MCF 10A (cell line): ENCODE data around the gene OOSP4B. TPM values are rescaled to one million over a fixed set of nuclear protein-coding genes. Genes with fewer than 3 reads are reported as not detected.
"Not testable (repeated sequence)": the region's sequence is repeated elsewhere in the genome, so short reads cannot be mapped to it uniquely, and the experiment has no call there.

ENCODE experiments used
- BruUV-seq: library from RNA; stranded (reverse); fragments of 400-500 nt; replicated peaks from 2 replicates; lab custom pipeline; 2021; lab: Mats Ljungman, UMichigan
- CTCF ChIA-PET: fragments of 300-600 bp; sonication (Branson Sonifier 250); formaldehyde crosslinking; extraction: SDS; loops from one replicate; lab custom pipeline; 2021; ENCODE audit warnings: antibody characterized with exemption, inconsistent platforms; lab: Yijun Ruan, JAX
- POLR2A ChIA-PET: fragments of 300-600, 350-650 bp; sonication (Branson Sonifier 250); formaldehyde crosslinking; extraction: SDS; loops from one replicate; lab custom pipeline; 2020; ENCODE audit warnings: antibody characterized with exemption, inconsistent platforms; lab: Yijun Ruan, JAX
- DNase-seq: peaks from one replicate; pipeline ENCODE4 v3.0.0-alpha.2; 2018; ENCODE audit not compliant: unreplicated experiment
- H3K27ac Mint-ChIP-seq: one replicate; pipeline ENCODE4 v1.8.0; 2022; ENCODE audit warnings: mild to moderate bottlenecking, low read depth, mixed read lengths; ENCODE audit not compliant: unreplicated experiment
- H3K27me3 Mint-ChIP-seq: one replicate; pipeline ENCODE4 v1.8.0; 2022; ENCODE audit warnings: mixed read lengths; ENCODE audit not compliant: insufficient read depth, unreplicated experiment
- H3K36me3 Mint-ChIP-seq: one replicate; pipeline ENCODE4 v1.8.0; 2022; ENCODE audit warnings: mild to moderate bottlenecking, moderate library complexity, mixed read lengths; ENCODE audit not compliant: insufficient read depth, unreplicated experiment
- H3K4me1 Mint-ChIP-seq: one replicate; pipeline ENCODE4 v1.8.0; 2022; ENCODE audit warnings: mixed read lengths; ENCODE audit not compliant: insufficient read depth, unreplicated experiment
- H3K4me3 Mint-ChIP-seq: one replicate; pipeline ENCODE4 v1.8.0; 2022; ENCODE audit warnings: mild to moderate bottlenecking, moderate library complexity, mixed read lengths; ENCODE audit not compliant: unreplicated experiment
- H3K9me3 Mint-ChIP-seq: one replicate; pipeline ENCODE4 v1.8.0; 2022; ENCODE audit warnings: mixed read lengths; ENCODE audit not compliant: unreplicated experiment
- intact Hi-C: fragments of 100-400 bp; cut with micrococcal nuclease; formaldehyde crosslinking; loops from 2 replicates; pipeline ENCODE4 v1.14.1; 2022
- total RNA-seq: library from RNA; stranded (reverse); gene quantifications from 2 replicates; pipeline ENCODE4 v1.2.3, GENCODE V29; 2022
- TF ChIP-seq, protein P1 (sequence below): fragments of 200-600 bp; IDR thresholded peaks from one replicate; pipeline ENCODE4 v1.8.0; 2022; ENCODE audit warnings: antibody characterized with exemption, mild to moderate bottlenecking; ENCODE audit not compliant: unreplicated experiment

OOSP4B gene
- total RNA-seq, 1 experiment from 2014 or later = not detected

DNA sequence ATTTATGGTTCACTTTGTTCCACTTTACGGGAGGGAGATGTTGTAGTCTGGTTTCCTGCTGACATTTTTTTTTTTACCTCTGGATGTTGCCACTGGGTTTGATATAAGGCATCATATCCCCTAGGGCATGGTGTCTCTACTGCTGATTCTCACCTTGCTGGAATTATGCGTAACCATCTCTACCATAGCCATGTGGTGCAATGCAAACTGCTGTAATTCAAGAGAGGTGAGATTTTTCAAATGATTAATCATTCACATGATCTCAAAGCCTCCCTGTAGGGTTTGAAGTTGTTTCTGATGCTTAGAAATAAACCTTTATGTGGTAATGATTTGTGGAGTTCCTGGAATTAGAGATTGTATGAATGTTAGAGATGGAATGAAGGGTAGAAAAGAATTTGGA lies 52.5 kb downstream of the OOSP4B start:
- H3K9me3 Mint-ChIP-seq = peaks cover 8% of the 10 kb centered on the region
- DNase-seq = no peak
- TF ChIP-seq, protein P1, sequence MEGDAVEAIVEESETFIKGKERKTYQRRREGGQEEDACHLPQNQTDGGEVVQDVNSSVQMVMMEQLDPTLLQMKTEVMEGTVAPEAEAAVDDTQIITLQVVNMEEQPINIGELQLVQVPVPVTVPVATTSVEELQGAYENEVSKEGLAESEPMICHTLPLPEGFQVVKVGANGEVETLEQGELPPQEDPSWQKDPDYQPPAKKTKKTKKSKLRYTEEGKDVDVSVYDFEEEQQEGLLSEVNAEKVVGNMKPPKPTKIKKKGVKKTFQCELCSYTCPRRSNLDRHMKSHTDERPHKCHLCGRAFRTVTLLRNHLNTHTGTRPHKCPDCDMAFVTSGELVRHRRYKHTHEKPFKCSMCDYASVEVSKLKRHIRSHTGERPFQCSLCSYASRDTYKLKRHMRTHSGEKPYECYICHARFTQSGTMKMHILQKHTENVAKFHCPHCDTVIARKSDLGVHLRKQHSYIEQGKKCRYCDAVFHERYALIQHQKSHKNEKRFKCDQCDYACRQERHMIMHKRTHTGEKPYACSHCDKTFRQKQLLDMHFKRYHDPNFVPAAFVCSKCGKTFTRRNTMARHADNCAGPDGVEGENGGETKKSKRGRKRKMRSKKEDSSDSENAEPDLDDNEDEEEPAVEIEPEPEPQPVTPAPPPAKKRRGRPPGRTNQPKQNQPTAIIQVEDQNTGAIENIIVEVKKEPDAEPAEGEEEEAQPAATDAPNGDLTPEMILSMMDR = no peak
- intact Hi-C loops = no loop called here
- no peak overlapping the region for H3K27ac Mint-ChIP-seq
- ChIA-PET POLR2A (no interaction called here), CTCF (no interaction called here)
- no peaks in the 10 kb centered on the region for H3K36me3 Mint-ChIP-seq
- H3K4me3 Mint-ChIP-seq = no peak overlapping the region
- H3K4me1 Mint-ChIP-seq = no peaks in the 10 kb centered on the region
- no peaks in the 10 kb centered on the region for H3K27me3 Mint-ChIP-seq
- no TSS peak for BruUV-seq

DNA sequence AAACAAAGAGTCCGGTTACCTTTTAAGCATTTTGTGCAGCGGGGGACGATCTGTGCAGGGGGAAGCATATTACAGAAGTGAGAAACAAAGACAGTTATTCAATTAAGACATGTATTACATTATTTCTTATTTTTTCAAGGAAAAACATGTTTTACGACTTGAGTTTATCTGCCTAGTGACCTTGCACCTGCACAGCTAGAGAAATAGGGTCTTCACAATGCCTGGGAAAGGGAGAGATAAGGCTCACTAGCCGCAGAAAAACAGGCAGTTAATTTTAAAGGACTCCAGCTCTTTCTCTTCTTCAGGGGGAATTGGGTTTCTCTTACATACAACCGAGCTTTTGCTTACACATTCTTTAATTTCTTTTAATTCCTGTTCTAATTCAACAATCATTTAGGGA lies 54.7 kb downstream of the OOSP4B start:
- H3K36me3 Mint-ChIP-seq, intact Hi-C loops, H3K4me3 Mint-ChIP-seq, POLR2A ChIA-PET, BruUV-seq, H3K9me3 Mint-ChIP-seq, H3K27ac Mint-ChIP-seq, H3K4me1 Mint-ChIP-seq, H3K27me3 Mint-ChIP-seq, DNase-seq: not testable (repeated sequence)
- CTCF ChIA-PET = interaction anchor here (0.6 kb wide), 1 partner anchor 34 kb away, joined by 3 read pairs; no protein-coding TSS in a partner anchor

DNA sequence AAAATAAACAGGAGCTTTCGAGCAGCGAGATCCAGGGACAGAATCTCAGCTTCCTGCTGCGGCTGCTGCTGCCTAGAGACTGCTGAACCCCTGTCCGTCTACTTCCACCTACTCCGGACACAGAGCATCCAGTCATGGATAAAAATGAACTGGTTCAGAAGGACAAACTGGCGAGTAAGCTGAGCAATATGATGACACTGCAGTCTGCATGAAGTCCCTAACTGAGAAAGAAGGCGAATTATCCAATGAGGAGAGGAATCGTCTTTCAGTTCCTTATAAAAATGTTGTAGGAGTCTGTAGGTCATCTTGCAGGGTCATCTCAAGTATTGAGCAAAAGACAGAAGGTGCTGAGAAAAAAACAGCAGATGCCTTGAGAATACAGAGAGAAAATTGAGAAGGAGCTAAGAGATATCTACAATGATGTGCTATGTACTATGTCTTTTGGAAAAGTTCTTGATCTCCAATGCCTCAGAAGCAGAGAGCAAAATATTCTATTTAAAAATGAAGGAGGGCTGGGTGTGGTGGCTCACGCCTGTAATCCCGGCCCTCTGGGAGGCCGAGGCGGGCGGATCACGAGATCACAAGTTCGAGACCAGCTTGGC lies 60.3 kb downstream of the OOSP4B start:
- no peak for DNase-seq
- no peak overlapping the region for H3K27ac Mint-ChIP-seq
- ChIA-PET CTCF (interaction anchor here (1.0 kb wide), 1 partner anchor 254 kb away, joined by 4 read pairs; no protein-coding TSS in a partner anchor), POLR2A (interaction anchor here (1.1 kb wide), 1 partner anchor 154 kb away, joined by 4 read pairs; no protein-coding TSS in a partner anchor)
- no TSS peak for BruUV-seq
- H3K9me3 Mint-ChIP-seq = peaks cover 2% of the 10 kb centered on the region
- H3K36me3 Mint-ChIP-seq = no peaks in the 10 kb centered on the region
- H3K4me1 Mint-ChIP-seq = no peaks in the 10 kb centered on the region
- H3K4me3 Mint-ChIP-seq = no peak overlapping the region
- intact Hi-C loops = no loop called here
- H3K27me3 Mint-ChIP-seq = peaks cover 11% of the 10 kb centered on the region
- TF ChIP-seq, protein P1 = no peak

DNA sequence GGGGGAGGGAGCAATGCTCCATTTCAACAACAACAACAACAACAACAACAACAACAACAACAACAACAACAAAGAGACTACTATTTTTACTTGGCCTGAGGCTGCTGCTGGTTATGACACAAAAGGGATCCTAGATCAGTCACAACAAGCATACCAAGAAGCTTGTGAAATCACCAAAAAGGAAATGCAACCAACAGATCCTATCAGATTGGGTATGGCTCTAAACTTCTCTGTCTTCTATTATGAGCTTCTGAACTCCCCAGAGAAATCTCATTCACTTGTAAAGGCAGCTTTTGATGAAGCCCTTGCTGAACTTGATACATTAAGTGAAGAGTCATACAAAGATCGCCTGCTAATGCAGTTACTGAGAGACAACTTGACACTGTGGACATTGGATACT lies 61.0 kb downstream of the OOSP4B start:
- TF ChIP-seq, protein P1 = no peak
- Mint-ChIP-seq H3K4me1 (no peaks in the 10 kb centered on the region), H3K27me3 (peaks cover 11% of the 10 kb centered on the region), H3K4me3 (no peak overlapping the region), H3K9me3 (no peaks in the 10 kb centered on the region), H3K36me3 (no peaks in the 10 kb centered on the region), H3K27ac (no peak overlapping the region)
- no peak for DNase-seq
- intact Hi-C loops = no loop called here
- ChIA-PET CTCF (no interaction called here), POLR2A (interaction anchor here (0.7 kb wide), 1 partner anchor 641 kb away, joined by 4 read pairs; no protein-coding TSS in a partner anchor)
- BruUV-seq = no TSS peak
